ENCODE measurements around the gene ERAL1. TPM values are rescaled to one million over a fixed set of nuclear protein-coding genes. Genes with fewer than 3 reads are reported as not detected.

The ERAL1 gene
- total and polyA plus RNA-seq, 2 of the 8 experiments (the other 6 are each of a cell fraction or from before 2014, with no cell fraction given), result 67.8 to 122 TPM

DNA sequence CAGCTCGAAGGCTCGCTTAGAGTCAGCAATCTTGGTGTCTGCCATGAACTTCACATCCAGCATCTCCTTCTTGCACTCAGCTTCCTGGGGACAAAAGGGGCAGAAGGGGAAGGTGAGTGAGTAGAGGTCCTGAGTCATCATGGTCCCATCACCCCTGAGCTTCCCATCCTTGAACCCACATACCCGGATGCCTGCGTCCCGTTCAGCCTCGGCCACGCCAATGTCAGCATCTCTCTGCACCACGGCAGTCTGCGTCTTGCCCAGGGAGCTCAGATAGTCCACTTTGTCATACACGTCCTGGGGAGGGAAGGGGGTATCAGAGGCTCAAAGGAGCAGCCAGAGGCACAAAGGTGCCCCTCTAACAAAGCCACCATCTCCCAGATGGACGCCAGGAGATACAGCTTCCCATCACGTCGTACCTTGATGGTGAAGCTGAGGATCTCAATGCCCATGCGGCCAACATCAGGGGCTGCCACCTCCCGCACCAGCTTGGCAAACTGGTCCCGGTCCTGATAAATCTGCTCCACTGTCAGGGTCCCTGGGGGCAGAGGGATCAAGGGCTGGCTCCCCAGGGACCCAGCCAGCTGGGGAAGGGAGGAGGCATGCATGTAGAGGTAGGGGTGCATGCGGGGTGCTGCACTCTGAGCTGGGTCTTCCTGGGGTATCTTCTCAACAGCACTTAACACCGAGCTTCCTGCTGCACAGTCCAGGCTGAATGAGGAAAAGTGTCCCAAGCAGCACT, 27.5 kb downstream of the ERAL1 start:
- 97% methylated on average over 18 of the region's 18 CpGs; no CpG with 5 or more reads in 1 of the 2 experiments for WGBS, 2 experiments (ENCODE audit: extremely low coverage in 1 of 2, insufficient coverage in 1 of 2, insufficient read length in 1 of 2, insufficient replicate concordance in 2 of 2, low coverage in 1 of 2, low lambda C conversion rate in 2 of 2, missing lambda C conversion rate in 1 of 2)
- FAIRE-seq, result no peak
- no peak overlapping the region for H4K91ac ChIP-seq (replicated peaks; ENCODE audit: insufficient read length, low read length)

More for the DNA sequence above, 27.5 kb downstream of the ERAL1 start:
- no peak overlapping the region for H2BK12ac ChIP-seq (ENCODE audit: low read depth, low read length)
- ChIA-PET POLR2A (ENCODE audit: partially characterized antibody) (interaction anchor here (0.5 to 2.1 kb wide), 15 partner anchors 8 to 165 kb away, joined by 3 to 7 read pairs (median 4); partner anchors contain the start of genes FAM222B, FLOT2 and TRAF4), CTCF (ENCODE audit: partially characterized antibody) (interaction anchor here (0.6 to 5.7 kb wide), 14 partner anchors 13 to 162 kb away, joined by 3 to 73 read pairs (median 6); partner anchors contain the start of genes DHRS13, FLOT2, RPL23A and TLCD1)
- no peak overlapping the region for H3K14ac ChIP-seq (ENCODE audit: insufficient read length)
- no peak overlapping the region for H2AFZ ChIP-seq (ENCODE audit: low read length)
- H3K27me3 ChIP-seq (replicated peaks in 1 of 4; ENCODE audit: control insufficient read depth in 3 of 4, extremely low read depth in 1 of 4, insufficient read depth in 3 of 4, low read length in 3 of 4), result no peaks in the 10 kb centered on the region
- H3K4me2 ChIP-seq (ENCODE audit: insufficient read depth in 1 of 2, low read depth in 2 of 2, low read length in 2 of 2), result no peak overlapping the region
- H4K5ac ChIP-seq (ENCODE audit: insufficient read length, low read depth, low read length), result no peak overlapping the region
- DNase-seq (ENCODE audit: low read depth in 1 of 2, low spot score in 2 of 2), result no peak
- no peak overlapping the region for H4K8ac ChIP-seq (ENCODE audit: extremely low read depth, insufficient read depth, low read length)
- no peak overlapping the region for H3K9ac ChIP-seq (replicated peaks in 1 of 4; ENCODE audit: extremely low read depth in 1 of 4, low read depth in 3 of 4, low read length in 3 of 4)
- no peaks in the 10 kb centered on the region for H3K9me3 ChIP-seq (ENCODE audit: insufficient read depth in 2 of 2, low read depth in 1 of 2, low read length in 1 of 2)
- no peak overlapping the region for H3K56ac ChIP-seq (replicated peaks; ENCODE audit: insufficient read length, low read depth, low read length)
- TF ChIP-seq YY1 (IDR thresholded peaks at IDR 0.05; ENCODE audit: low read depth, low read length), result no peak
- H2BK5ac ChIP-seq (ENCODE audit: low read depth, low read length), result no peak overlapping the region
- no peaks in the 10 kb centered on the region for H3K79me2 ChIP-seq (ENCODE audit: control insufficient read depth in 1 of 2, insufficient read depth in 2 of 2, low read length in 2 of 2)
- no peak overlapping the region for H2BK120ac ChIP-seq (replicated peaks; ENCODE audit: low read depth, low read length)
- H3K23ac ChIP-seq (ENCODE audit: insufficient read length), result no peak overlapping the region
- H3K18ac ChIP-seq (ENCODE audit: extremely low read depth, low read length), result no peak overlapping the region
- H3K4me3 ChIP-seq (ENCODE audit: extremely low read depth in 1 of 4, insufficient read depth in 2 of 4, low read depth in 3 of 4, low read length in 4 of 4), result no peak overlapping the region
- no peak overlapping the region for H3K27ac ChIP-seq (ENCODE audit: low read depth, low read length)
- no peak overlapping the region for H2BK20ac ChIP-seq (ENCODE audit: low read length)
- peaks cover 0 to 4% of the 10 kb centered on the region in 2 experiments for H4K20me1 ChIP-seq (replicated peaks in 1 of 2; ENCODE audit: control insufficient read depth in 1 of 2, insufficient read depth in 2 of 2, low read length in 2 of 2)
- H3K4me1 ChIP-seq (replicated peaks in 1 of 4; ENCODE audit: control insufficient read depth in 3 of 4, insufficient read depth in 4 of 4, low read length in 3 of 4), result no peaks in the 10 kb centered on the region; a peak in 4 of 7 replicates
- H3K23me2 ChIP-seq (ENCODE audit: low read depth, low read length), result no peaks in the 10 kb centered on the region
- no peak overlapping the region for H2BK15ac ChIP-seq (ENCODE audit: low read length)
- H2AK5ac ChIP-seq (ENCODE audit: low read depth, low read length), result no peak overlapping the region
- H3K79me1 ChIP-seq (ENCODE audit: low read depth, low read length), result no peaks in the 10 kb centered on the region; the same call in 1 of the 2 replicates
- H3K4ac ChIP-seq (replicated peaks; ENCODE audit: insufficient read length, low read depth, low read length), result no peak overlapping the region
- peaks cover 9 to 34% (median 24%) of the 10 kb centered on the region in 4 experiments; a peak in 6 of 8 replicates for H3K36me3 ChIP-seq (ENCODE audit: control insufficient read depth in 2 of 4, insufficient read depth in 4 of 4, low read length in 3 of 4)

Measured in H1 (cell line).